HepG2 (cell line): ENCODE data around the gene MSANTD2. TPM values are rescaled to one million over a fixed set of nuclear protein-coding genes. Genes with fewer than 3 reads are reported as not detected.

ENCODE experiments used
- ATAC-seq: fragments of 200-7000 bp; cut with Tn5 transposase; 3 replicates; pipeline ENCODE4 v1.9.1; 2020; ENCODE audit warnings: mild to moderate bottlenecking, moderate library complexity
- BruUV-seq: library from RNA; stranded (reverse); fragments of 400-500 nt; replicated peaks from 2 replicates; lab custom pipeline; 2021; lab: Mats Ljungman, UMichigan
- CTCF ChIA-PET: fragments of 300-600 bp; formaldehyde crosslinking; extraction: SDS; loops from one replicate; lab custom pipeline; 2021; ENCODE audit warnings: low total read pairs, inconsistent platforms, low intra/inter-chr PET ratio; lab: Yijun Ruan, JAX
- POLR2A ChIA-PET: fragments of 350-600 bp; sonication (Branson Sonifier 250); formaldehyde crosslinking; loops from one replicate; lab custom pipeline; 2020; ENCODE audit warnings: antibody characterized with exemption, inconsistent platforms; lab: Yijun Ruan, JAX
- DNase-seq: peaks from one replicate; pipeline ENCODE4 v3.0.0-alpha.2; 2015; ENCODE audit warnings: low spot score
- FAIRE-seq: peaks from 3 replicates; lab custom pipeline; 2011; peaks lifted over from hg19 to GRCh38; lab: Jason Lieb, UNC
- H2AFZ ChIP-seq: one replicate; pipeline ENCODE4 v1.6.1; 2011; ENCODE audit warnings: low read length, inconsistent platforms
- H3K27ac ChIP-seq: fragments of 300-600 bp; 3 replicates; pipeline ENCODE4 v1.8.0; 2011; ENCODE audit warnings: mixed run types, mild to moderate bottlenecking, mixed read lengths, low read length, inconsistent platforms; ENCODE audit not compliant: insufficient read depth; ENCODE audit errors: extremely low read length
- H3K27me3 ChIP-seq, 2 experiments: fragments of 200-600 bp in 1 of 2; 2 replicates in 1 of 2; 3 replicates in 1 of 2; pipeline versions ENCODE4 v1.6.0 to v1.8.0; 2011; ENCODE audit warnings: low read length in 2 of 2, mild to moderate bottlenecking in 2 of 2, moderate library complexity in 2 of 2, inconsistent platforms in 1 of 2; ENCODE audit not compliant: insufficient read depth in 2 of 2, control insufficient read depth in 1 of 2
- H3K36me3 ChIP-seq, 2 experiments: fragments of 200-600 bp in 1 of 2; replicated peaks in 1 of 2; 2 replicates in 1 of 2; 3 replicates in 1 of 2; pipeline versions ENCODE4 v1.5.1 to v1.8.0; 2011; ENCODE audit warnings: low read length in 2 of 2, inconsistent platforms in 1 of 2; ENCODE audit not compliant: insufficient read depth in 2 of 2, control insufficient read depth in 1 of 2
- H3K4me1 ChIP-seq: 2 replicates; pipeline ENCODE4 v1.5.1; 2012; ENCODE audit warnings: low read length, inconsistent platforms; ENCODE audit not compliant: insufficient read depth
- H3K4me2 ChIP-seq: 2 replicates; pipeline ENCODE4 v1.6.0; 2011; ENCODE audit warnings: low read depth, low read length, inconsistent platforms
- H3K4me3 ChIP-seq, 3 experiments: fragments of 200-600 bp in 1 of 3; sonication (generic), shearing (Covaris generic) in 1 of 3; replicated peaks in 1 of 3; 2 replicates each; pipeline ENCODE4 v1.5.1; 2011 to 2016; ENCODE audit warnings: low read length in 3 of 3, inconsistent platforms in 2 of 3, low read depth in 2 of 3, mild to moderate bottlenecking in 2 of 3, control low read depth in 1 of 3, mixed read lengths in 1 of 3; ENCODE audit not compliant: insufficient read depth in 1 of 3
- H3K79me2 ChIP-seq: one replicate; pipeline ENCODE4 v1.6.1; 2011; ENCODE audit warnings: low read length, inconsistent platforms; ENCODE audit not compliant: insufficient read depth
- H3K9ac ChIP-seq: 2 replicates; pipeline ENCODE4 v1.6.0; 2011; ENCODE audit warnings: mild to moderate bottlenecking, low read depth, low read length, inconsistent platforms; ENCODE audit not compliant: insufficient read depth
- H3K9me3 ChIP-seq: 2 replicates; pipeline ENCODE4 v1.5.1; 2012; ENCODE audit warnings: mild to moderate bottlenecking, low read length
- H4K20me1 ChIP-seq: 2 replicates; pipeline ENCODE4 v1.6.0; 2011; ENCODE audit warnings: inconsistent platforms, mild to moderate bottlenecking, low read length, moderate library complexity; ENCODE audit not compliant: insufficient read depth
- STAG1 ChIP-seq: sonication (generic); formaldehyde crosslinking; IDR thresholded peaks from 2 replicates; pipeline ENCODE4 v1.4.0; 2020; ENCODE audit warnings: missing genetic modification reagents
- WGBS: methylation state at CpG from one replicate; pipeline ENCODE4 v1.1.6; 2017; ENCODE audit warnings: low lambda C conversion rate; 5-methylcytosine and 5-hydroxymethylcytosine counted together
- in situ Hi-C: cut with HindIII; loops from 2 replicates; pipeline ENCODE4 v1.10.0; 2017; ENCODE audit warnings: low pct_unique_long_range_greater_than_20kb; ENCODE audit not compliant: extremely low pct_ligation_motif_present
- intact Hi-C: fragments of 100-400 bp; cut with micrococcal nuclease; formaldehyde crosslinking; loops from one replicate; pipeline ENCODE4 v1.10.0; 2022; ENCODE audit not compliant: unreplicated experiment
- polyA plus RNA-seq, 8 experiments: library from polyadenylated mRNA; depleted of rRNA in 3 of 8; stranded (reverse) in 7 of 8; unstranded in 1 of 8; fragments of >200 nt; fragmentation: Illumina TruSeq in 4 of 8; extraction: Trizol in 4 of 8; gene quantifications; 2 replicates each; pipeline versions ENCODE4 v1.2.1 to v1.2.3, GENCODE V29; 2011 to 2016; ENCODE audit warnings: low read depth in 4 of 8, missing spikeins in 1 of 8, mixed read lengths in 1 of 8; ENCODE audit not compliant: insufficient read depth in 1 of 8
- total RNA-seq, 5 experiments: library from RNA; depleted of rRNA; stranded (reverse); fragments of >200 nt; fragmentation: Illumina TruSeq; extraction: Trizol; gene quantifications; 2 replicates each; pipeline ENCODE4 v1.2.3, GENCODE V29; 2016; ENCODE audit warnings: low read depth in 1 of 5
- TF ChIP-seq, protein P1 (sequence below): sonication (generic); formaldehyde crosslinking; IDR thresholded peaks from 2 replicates; pipeline ENCODE4 v1.4.0; 2020; ENCODE audit warnings: mild to moderate bottlenecking, missing genetic modification reagents

Gene MSANTD2
- total and polyA plus RNA-seq, 2 of the 13 experiments (the other 11 are each of a cell fraction or from before 2014, with no cell fraction given): 8.7 to 10.1 TPM

DNA sequence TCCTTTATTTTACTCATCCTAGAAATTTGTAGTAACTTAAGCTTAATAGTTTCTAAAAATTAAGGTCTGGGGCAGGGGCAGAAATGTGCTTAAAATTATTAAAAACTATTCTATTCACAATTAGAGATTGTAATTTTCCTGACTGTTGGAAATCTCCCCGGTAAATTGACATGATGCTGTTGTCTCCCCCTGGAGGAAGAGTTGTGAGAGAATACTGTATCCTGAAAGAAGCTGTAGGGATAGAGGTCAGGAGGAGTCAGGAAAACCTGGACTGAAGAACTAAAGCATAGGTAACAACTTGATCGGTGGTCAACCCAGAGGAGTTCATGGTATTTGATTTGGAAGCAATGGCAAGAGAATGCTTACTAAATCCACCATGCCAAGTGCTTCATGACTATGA lies 21.9 kb downstream of the MSANTD2 start:
- Histone ChIP-seq H3K36me3 (peaks cover 0 to 4% of the 10 kb centered on the region in 2 experiments; a peak in 1 of 5 replicates), H3K79me2 (no peaks in the 10 kb centered on the region), H3K9me3 (no peaks in the 10 kb centered on the region), H4K20me1 (no peaks in the 10 kb centered on the region), H3K9ac (no peak overlapping the region), H3K4me2 (no peak overlapping the region), H3K27me3 (no peaks in the 10 kb centered on the region), H2AFZ (no peak overlapping the region), H3K4me3 (no peak overlapping the region), H3K27ac (no peak overlapping the region), H3K4me1 (no peaks in the 10 kb centered on the region)
- DNase-seq: no peak
- ChIA-PET POLR2A (interaction anchor here (1.4 kb wide), 1 partner anchor 32 kb away, joined by 4 read pairs; no protein-coding TSS in a partner anchor), CTCF (interaction anchor here (1.3 to 2.2 kb wide), 2 partner anchors 15 to 109 kb away, joined by 4 to 12 read pairs; partner anchors contain the start of gene ESAM)
- no peak for FAIRE-seq
- BruUV-seq: no TSS peak
- in situ Hi-C loops (no loop called here), intact Hi-C loops (loop anchor here (2.0 kb wide), 1 partner anchor 15 kb away; the partner anchor contains the start of gene ESAM)
- WGBS: 75% methylated on average over 2 of the region's 2 CpGs
- TF ChIP-seq, protein P1, sequence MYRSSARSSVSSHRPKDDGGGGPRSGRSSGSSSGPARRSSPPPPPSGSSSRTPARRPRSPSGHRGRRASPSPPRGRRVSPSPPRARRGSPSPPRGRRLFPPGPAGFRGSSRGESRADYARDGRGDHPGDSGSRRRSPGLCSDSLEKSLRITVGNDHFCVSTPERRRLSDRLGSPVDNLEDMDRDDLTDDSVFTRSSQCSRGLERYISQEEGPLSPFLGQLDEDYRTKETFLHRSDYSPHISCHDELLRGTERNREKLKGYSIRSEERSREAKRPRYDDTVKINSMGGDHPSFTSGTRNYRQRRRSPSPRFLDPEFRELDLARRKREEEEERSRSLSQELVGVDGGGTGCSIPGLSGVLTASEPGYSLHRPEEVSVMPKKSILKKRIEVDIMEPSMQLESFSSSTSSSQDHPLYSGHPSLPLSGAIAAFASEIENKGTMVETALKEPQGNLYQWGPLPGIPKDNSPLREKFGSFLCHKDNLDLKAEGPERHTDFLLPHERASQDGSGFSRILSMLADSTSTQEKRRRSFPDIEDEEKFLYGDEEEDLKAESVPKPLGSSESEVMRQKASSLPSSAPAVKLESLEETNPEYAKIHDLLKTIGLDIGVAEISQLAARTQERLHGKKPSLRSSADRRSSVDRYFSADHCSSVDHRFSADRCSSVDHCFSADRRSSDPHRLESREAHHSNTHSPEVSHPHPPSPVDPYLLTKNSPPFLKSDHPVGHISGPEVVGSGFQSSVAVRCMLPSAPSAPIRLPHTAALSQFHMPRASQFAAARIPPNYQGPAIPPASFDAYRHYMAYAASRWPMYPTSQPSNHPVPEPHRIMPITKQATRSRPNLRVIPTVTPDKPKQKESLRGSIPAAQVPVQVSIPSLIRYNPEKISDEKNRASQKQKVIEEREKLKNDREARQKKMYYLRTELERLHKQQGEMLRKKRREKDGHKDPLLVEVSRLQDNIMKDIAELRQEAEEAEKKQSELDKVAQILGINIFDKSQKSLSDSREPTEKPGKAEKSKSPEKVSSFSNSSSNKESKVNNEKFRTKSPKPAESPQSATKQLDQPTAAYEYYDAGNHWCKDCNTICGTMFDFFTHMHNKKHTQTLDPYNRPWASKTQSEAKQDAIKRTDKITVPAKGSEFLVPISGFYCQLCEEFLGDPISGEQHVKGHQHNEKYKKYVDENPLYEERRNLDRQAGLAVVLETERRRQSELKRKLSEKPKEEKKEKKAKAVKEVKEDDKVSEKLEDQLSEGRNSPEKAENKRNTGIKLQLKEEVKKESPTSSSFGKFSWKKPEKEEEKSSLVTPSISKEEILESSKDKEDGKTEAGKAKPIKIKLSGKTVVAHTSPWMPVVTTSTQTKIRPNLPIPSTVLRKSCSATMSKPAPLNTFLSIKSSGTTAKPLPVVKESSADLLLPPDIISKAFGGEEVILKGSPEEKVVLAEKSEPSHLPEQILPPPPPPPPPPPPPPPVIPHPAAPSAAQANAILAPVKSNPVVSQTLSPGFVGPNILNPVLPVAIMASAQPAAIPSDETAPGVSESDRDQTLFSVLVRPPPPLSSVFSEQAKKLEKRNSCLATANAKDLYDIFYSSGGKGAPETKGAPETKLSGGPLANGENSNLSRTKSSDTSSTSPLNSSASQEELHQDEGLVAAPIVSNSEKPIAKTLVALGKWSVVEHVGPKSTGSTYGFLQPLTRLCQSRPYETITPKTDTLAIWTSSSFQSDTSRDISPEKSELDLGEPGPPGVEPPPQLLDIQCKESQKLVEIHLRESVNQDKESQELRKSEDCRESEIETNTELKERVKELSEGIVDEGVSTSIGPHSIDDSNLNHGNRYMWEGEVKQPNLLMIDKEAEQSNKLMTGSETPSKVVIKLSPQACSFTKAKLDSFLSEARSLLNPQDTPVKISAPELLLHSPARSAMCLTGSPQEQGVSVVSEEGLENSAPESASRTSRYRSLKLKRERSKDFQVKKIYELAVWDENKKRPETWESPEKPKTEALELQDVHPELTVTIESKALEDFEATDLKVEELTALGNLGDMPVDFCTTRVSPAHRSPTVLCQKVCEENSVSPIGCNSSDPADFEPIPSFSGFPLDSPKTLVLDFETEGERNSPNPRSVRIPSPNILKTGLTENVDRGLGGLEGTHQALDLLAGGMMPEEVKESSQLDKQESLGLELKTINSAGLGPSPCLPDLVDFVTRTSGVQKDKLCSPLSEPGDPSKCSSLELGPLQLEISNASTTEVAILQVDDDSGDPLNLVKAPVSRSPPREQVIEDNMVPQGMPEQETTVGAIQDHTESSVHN: no peak
- TF ChIP-seq STAG1 (CRISPR knock-in tag): peak; percentile 17
- no peak for ATAC-seq
